Activated CD8-positive, alpha-beta memory T cell treated with anti-CD3 and anti-CD28 coated beads, Interleukin-2, amount 50 U/mL, for 4 hours (primary cell): ENCODE results near the gene CPED1.
"Not testable (repeated sequence)": the region's sequence is repeated elsewhere in the genome, so short reads cannot be mapped to it uniquely, and the experiment has no call there.

ENCODE experiments used
- DNase-seq: peaks from one replicate; pipeline ENCODE4 v3.0.0-alpha.2; 2020

The CPED1 gene

DNA sequence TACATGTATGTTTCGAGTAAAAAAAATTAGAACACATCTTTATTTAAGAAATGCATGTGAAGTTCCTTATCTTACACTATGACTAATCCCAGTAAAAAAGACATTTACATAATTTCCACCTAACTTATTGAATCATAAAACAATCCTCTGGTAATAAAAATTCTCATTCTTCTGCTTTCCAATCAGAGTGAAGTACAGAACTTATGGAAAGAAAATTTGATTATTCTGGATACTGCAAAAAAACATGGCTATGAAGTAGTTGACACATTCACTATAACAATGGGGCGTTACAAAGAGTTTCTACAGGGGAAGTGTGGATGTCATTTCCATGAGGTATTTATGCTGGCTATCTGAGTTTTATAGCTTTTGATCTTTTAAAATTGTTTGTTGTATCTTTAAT, 282.6 kb downstream of the CPED1 start:
- DNase-seq, result no peak

GRCh38 chr7:121271916-121272315, 283.4 kb downstream of the CPED1 start:
- DNase-seq, result no peak

DNA sequence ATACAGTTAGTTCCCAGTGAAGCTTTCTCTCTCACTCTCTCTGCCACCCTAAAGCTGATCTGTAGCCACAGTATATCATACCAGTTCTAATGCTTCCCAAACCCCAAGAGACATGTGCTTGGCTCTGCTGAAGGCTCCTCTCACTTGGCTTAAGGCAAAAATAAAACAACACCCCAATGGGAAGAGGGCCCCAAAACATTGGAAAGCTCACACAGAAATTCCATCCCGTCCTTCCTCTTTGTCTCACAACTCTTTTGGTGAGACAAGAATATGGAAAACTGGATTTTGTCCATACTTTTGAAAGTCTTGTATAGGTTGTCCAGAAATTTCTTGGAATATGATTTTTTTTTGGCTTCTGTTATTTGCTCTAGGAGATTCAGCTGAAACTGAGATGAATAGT, 284.2 kb downstream of the CPED1 start:
- no peak for DNase-seq

GRCh38 chr7:121273467-121274167, 285.1 kb downstream of the CPED1 start:
- DNase-seq, result no peak

DNA sequence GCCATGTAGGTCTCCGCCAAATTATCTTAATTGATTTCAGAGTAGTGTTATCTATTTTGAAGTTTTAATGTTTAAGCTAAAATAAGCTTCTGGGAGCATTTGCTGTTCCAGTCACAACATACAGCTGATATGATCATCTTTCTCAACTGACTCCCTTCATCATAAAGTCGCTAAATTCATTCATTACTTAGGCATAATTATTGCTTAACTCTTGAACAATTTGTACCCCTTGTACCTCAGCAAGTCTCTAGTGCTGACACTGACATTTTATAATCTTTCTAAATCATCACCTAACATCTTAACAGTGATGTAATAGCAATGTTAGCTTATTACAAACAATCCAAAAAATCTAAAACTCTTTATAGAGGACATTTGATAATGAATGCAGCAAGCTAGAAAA, 286.0 kb downstream of the CPED1 start:
- no peak for DNase-seq

- no peak for DNase-seq
Measured at GRCh38 chr7:121275204-121275603, 286.7 kb downstream of the CPED1 start.

DNA sequence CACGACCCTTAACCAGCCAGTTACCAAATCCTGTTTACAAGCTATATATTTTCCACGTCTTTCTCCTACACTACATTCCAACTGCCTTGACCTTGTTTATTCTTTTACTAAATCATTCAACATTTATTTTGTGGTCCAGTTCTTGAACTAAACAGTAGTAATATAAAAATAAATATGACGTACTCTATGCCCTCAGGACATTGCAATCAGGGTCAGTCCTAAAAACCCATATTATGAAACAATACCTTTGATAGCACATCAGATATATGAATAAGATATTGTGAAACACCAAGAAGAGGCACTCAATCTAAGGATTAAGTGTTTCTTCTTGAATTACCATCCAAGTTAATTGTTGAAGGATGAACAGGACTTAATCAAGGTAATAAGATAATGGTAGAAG, 287.8 kb downstream of the CPED1 start:
- DNase-seq, result no peak

GRCh38 chr7:121278120-121279021, 289.9 kb downstream of the CPED1 start:
- DNase-seq, result no peak

DNA sequence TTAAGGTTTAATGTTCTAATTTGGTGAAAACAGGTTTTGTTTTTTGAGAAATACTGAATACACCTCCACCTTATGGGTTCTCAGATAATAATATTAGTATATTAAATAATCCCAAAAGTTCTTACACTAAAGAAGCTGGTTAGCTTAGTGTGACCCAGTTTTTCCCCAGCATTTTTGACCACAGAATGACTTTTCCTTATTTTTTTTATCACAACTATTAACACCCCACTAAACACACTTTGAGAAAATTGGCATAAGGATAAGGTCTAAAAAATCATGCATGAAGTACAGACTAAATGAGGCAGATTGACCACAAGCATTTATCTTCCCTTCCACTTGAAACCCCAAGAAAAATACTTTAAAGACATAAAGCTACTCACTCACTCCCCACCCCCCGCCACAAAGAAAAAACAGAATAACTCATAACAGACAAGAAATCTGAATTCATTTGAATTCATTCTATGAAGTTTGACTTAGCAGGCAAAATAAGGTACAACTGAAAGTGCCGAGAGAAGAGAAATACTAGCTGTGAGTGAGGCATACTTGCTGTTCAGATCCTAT, 290.6 kb downstream of the CPED1 start:
- DNase-seq, result no peak

DNA sequence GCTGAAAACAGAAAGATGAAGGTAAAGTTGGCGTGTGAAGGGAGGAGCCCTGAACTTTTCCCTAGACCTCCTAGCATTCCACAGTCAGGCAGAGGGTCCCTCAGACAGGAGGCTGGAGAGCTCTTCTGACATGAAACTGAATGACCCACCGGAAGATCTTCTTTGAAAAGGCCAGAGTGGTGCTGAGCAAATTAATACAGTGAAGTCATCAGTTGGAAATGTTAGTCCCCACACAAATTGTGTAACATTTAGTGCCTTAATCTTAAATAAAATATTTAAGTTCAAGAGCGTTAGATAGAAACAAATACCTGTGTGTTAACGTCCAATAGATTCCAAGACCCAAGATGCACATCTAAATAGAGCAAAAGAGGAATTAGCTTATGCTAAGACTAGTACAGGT, 291.3 kb downstream of the CPED1 start:
- DNase-seq, result no peak

GRCh38 chr7:121280656-121281055, 292.1 kb downstream of the CPED1 start:
- no peak for DNase-seq

GRCh38 chr7:121282129-121282528, 293.6 kb downstream of the CPED1 start:
- no peak for DNase-seq

DNA sequence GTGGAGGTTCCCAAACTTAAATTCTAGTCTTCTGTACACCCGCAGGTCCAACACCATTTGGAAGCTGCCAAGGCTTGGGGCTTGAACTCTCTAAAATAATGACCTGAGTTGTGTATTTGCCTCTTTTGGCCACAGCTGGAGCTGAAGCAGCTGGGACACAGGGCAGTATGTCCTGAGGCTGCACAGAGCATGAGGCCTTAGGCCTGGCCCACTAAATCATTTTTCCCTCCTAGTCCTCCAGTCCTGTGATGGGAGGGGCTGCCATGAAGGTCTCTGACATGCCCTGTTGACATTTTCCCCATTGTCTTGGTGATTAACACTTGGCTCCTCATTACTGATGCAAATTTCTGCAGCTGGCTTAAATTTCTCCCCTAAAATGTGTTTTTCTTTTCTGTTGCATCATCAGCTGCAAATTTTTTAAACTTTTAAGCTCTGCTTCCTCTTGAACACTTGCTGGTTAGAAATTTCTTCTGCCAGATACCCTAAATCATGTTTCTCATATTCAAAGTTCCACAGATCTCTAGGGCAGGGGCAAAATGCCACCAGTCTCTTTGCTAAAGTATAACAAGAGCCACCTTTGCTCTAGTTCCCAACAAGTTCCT, 296.7 kb downstream of the CPED1 start:
- DNase-seq, result no peak

- no peak for DNase-seq
Measured at GRCh38 chr7:121286186-121286585, 297.7 kb downstream of the CPED1 start.

DNA sequence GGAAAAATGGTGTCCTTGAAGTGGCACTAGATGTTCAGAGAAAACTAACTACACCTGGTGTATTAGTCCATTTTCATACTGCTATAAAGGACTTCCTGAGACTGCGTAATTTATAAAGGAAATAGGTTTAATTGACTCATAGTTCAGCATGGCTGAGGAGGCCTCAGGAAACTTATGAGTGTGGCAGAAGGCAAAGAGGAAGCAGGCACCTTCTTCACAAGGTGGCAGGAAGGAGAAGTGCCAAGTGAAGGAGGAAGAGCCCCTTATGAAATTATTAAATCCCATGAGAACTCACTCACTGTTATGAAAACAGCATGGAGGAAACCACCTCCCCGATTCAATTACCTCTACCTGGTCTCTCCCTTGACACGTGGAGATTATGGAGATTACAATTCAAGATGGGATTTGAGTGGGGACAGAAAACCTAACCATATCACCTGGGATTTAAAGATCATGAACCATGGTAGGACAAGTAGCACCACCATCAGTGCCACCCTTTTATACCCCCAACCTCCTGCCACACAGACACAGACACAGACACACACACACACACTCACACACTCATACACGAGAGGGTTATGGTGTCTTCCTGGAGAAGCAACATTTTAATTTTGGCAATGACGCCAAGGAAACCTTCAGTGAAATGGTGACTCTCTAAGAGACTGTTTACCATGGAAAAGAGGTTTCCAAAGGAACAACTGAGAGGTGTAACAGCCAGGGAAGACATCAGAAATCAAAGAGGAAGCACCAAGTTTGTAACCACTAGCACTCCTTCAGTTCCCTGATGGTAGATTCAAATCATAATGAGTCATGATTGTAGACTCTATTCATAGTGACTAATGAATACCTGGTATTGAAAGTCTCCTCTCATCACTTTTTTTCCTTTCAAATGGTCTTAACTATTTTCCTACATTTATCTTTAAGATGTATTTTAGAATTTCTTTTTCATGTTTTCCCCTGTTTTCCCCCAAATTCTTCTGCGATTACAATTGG, 298.5 kb downstream of the CPED1 start:
- DNase-seq, result no peak

DNA sequence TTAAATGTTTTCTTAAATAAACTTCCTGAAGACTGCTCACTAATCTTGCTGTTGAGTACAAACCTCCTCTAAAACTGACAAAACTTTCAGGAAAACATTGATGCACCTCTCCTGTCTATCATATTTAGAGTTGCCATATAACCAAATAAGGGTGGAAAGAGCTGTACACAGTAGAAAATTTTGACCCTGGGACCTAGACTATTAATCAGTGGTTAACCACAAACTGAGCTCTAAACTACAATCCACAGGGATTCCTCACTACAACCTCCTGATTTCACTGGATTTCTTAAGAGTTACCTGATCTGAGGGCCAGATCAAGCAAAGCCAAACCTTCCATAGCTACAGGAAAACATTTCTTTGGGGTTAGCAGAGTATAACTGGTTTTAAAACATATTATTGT, 300.4 kb downstream of the CPED1 start:
- no peak for DNase-seq

GRCh38 chr7:121289930-121290329, 301.4 kb downstream of the CPED1 start:
- not testable (repeated sequence) for DNase-seq

- no peak for DNase-seq
Measured at GRCh38 chr7:121294448-121294992, 306.0 kb downstream of the CPED1 start.

GRCh38 chr7:121297843-121298242, 309.3 kb downstream of the CPED1 start:
- DNase-seq, result no peak

DNA sequence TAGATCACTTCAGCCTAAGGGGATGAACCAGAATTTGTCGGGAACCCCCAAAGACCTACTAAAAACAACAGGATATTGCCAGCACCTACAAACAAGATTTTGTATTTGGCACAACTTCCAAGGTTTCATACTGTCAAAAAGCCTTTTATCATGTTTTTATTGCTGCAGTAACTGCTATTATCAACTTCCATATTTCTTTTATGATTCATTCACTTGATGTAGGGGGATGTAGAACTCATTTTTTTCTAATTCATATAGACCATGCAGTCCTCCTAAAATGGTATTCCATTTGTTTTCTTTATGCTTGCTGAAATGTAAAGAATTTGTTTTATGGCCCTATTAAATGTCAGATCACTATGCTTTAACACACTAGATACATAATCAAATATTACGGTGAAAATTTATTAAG, 310.3 kb downstream of the CPED1 start:
- no peak for DNase-seq

- DNase-seq, result no peak
Measured at GRCh38 chr7:121300685-121301420, 312.3 kb downstream of the CPED1 start.
